HG03460 (cell line): ENCODE results near the gene ERVW-1.

Source experiments
- ATAC-seq: cut with Tn5 transposase; IDR thresholded peaks from one replicate; pipeline ENCODE4 v1.9.1; 2021; ENCODE audit not compliant: unreplicated experiment

Gene ERVW-1

DNA sequence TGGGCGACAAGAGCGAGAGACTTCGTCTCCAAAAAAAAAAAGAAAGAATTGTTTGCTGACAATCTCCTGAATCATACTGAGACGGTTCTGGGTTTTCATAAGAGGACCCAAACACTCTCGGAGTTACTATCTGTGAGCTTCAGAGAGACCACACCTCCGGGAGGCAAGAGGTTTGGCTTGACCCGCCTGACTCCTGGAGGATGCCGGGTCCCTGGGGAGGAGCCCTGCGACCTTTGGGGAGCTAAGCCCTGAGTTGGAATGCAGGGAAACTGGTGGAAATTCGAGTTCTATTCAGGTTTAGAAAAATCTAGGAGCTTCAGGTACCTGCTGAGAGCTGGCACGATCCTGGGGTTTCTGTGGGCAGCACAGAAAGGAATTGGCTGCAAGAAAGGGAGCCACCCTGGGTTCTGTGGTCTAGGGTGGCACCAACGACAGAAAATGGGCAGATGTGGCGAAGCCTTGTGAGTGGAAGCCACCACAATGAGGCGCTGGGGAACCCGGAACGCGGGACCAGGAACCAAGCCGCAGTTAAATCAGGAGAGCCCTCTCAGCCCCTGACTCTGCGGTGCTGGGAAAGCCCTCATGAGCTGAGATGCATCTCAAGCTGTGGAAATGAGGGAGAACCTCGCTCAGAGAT lies 52.3 kb downstream of the ERVW-1 start:
- ATAC-seq = no peak

DNA sequence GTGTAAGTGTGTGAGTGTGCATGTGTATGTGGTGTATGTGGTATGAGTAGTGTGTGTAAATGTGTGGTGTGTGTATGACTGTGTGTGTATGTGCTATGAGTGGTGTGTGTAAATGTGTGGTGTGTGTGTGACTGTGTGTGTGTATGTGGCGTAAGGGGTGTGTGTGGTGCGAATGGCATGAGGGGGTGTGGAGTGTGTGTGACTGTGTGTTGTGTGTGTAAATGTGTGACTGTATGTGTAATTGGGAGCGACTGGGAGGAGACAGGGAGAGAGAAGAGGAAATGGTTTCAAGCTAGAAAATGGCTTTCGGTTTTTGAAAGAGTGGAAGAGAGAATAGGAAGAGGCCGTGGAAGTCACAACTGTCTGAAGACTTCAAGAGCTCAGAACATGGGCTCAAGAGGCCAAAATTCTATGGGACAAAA lies 54.0 kb downstream of the ERVW-1 start:
- ATAC-seq = no peak

DNA sequence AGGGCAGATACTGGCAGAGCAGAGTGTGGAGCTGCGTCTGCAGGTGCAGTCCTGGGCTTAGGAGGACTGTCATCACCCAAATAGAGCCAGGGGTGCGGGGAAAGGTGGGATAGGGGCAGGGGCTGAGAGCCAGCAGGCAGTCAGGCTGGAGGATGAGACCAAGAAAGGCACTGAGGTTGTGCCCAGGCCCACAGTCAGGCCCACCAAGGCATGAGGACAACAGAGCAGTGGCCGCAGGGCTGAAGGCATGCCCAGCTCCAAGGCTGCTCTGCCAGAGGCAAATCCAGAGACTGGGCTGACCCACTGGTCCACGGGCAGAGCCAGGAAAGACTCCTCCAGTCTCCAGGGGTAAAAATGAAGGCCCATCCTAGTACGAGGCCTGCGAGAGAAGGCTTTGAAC lies 54.8 kb downstream of the ERVW-1 start:
- ATAC-seq = no peak

DNA sequence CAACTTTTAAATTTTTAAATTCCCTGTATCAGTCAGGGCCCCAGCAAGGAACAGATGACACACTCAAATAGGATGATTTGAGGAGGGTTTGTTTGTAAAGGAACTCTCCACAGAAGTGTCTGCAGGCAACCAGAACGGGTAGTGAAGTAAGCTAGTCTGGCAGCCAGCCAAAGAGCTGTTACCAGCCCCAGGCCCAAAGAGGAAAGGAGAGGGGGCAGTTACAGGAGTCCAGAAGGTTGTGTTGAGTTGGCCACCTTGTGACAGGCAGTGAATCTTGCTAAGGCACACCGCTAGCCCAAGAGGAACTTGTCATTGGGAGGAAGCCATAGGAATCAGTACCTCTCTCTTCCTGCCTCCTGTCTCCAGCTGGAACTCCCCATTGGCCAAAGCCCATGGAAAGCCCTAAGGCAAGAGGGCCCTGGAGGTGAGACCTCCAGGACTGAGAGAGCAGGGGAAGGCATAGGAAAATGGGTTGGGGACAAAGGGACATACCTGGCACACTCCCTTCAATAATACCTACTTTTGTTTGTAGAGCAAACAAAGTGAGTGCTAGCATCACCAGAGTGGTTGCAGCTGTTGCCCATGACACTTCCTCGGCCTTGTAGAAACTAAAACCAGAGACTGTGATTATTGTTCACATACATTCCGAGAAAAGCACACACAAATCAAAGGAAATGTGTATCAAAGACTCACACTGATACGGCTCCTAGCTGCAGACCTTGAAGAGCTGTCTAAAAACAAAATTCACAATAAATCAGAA lies 55.9 kb downstream of the ERVW-1 start:
- ATAC-seq = no peak
